ENCODE data around the gene FGF18.

- no peak for TF ChIP-seq TCF7L2 (IDR thresholded peaks at IDR 0.05; ENCODE audit: low read depth, low read length)
- TF ChIP-seq CTCF (IDR thresholded peaks at IDR 0.05), result no peak
These were observed 75.1 kb downstream of the FGF18 start for GRCh38 chr5:171494452-171495121.

Data from Panc1 (cell line).